ENCODE results near the gene RNASE9. TPM values are rescaled to one million over a fixed set of nuclear protein-coding genes. Genes with fewer than 3 reads are reported as not detected.
A peak's percentile ranks its signal among the peaks of the same experiment; 100 is the strongest.
"Not testable (repeated sequence)": the region's sequence is repeated elsewhere in the genome, so short reads cannot be mapped to it uniquely, and the experiment has no call there.

Gene RNASE9
- polyA plus RNA-seq, 2 of the 4 experiments (the other 2 are of a cell fraction), result not detected

GRCh38 chr14:20601522-20601921, 40.7 kb upstream of the RNASE9 start:
- no peaks in the 10 kb centered on the region for H3K4me1 ChIP-seq
- CTCF ChIA-PET, result interaction anchor here (1.6 to 2.4 kb wide), 2 partner anchors 8 to 274 kb away, joined by 6 to 23 read pairs; no protein-coding TSS in a partner anchor
- no peak overlapping the region for H3K27ac ChIP-seq
- no peak overlapping the region for H3K4me2 ChIP-seq
- ATAC-seq, result no peak
- DNase-seq (ENCODE audit: low read depth in 1 of 2, low spot score in 1 of 2), result no peak
- H3K4me3 ChIP-seq, result no peak overlapping the region
- TF ChIP-seq FOSL2 (IDR thresholded peaks at IDR 0.05), result no peak
- TF ChIP-seq FOSL2 (CRISPR knock-in tag; IDR thresholded peaks at IDR 0.05), result no peak
- no peak for TF ChIP-seq JUNB (IDR thresholded peaks at IDR 0.05)
- no peak for TF ChIP-seq USF2 (IDR thresholded peaks at IDR 0.05)
- TF ChIP-seq EHMT2 (IDR thresholded peaks at IDR 0.05; ENCODE audit: low read depth), result no peak
- no peak for TF ChIP-seq NR3C1 (IDR thresholded peaks at IDR 0.05)
- TF ChIP-seq ZC3H11A (IDR thresholded peaks at IDR 0.05), result no peak
- TF ChIP-seq POLR2A (IDR thresholded peaks at IDR 0.05; ENCODE audit: low read length), result no peak
- no peak for TF ChIP-seq ZSCAN20 (CRISPR knock-in tag; IDR thresholded peaks at IDR 0.05)
- TF ChIP-seq HEYL (CRISPR knock-in tag; IDR thresholded peaks at IDR 0.05), result no peak
- no peak for TF ChIP-seq BCL3 (IDR thresholded peaks at IDR 0.05)
- no peak for TF ChIP-seq HOXB13 (CRISPR knock-in tag; IDR thresholded peaks at IDR 0.05; ENCODE audit: low read depth)
- TF ChIP-seq JUN (IDR thresholded peaks at IDR 0.05), result no peak
- TF ChIP-seq HMGXB4 (CRISPR knock-in tag; IDR thresholded peaks at IDR 0.05; ENCODE audit: borderline replicate concordance), result no peak
- no peaks in the 10 kb centered on the region for H3K9me3 ChIP-seq
- FAIRE-seq, result no peak
- POLR2A ChIA-PET, result interaction anchor here (0.6 kb wide), 1 partner anchor 82 kb away, joined by 4 read pairs; no protein-coding TSS in a partner anchor
- 58% methylated on average over 9 of the region's 12 CpGs for WGBS (ENCODE audit: missing lambda C conversion rate)

- TF ChIP-seq GATA3 (IDR thresholded peaks at IDR 0.05; ENCODE audit: borderline replicate concordance) (no peak), CHD4 (IDR thresholded peaks at IDR 0.05; ENCODE audit: borderline replicate concordance) (no peak), SREBF2 (IDR thresholded peaks at IDR 0.05) (no peak), MAZ (IDR thresholded peaks at IDR 0.05; ENCODE audit: borderline replicate concordance, low read depth, low read length) (no peak)
- CTCF ChIA-PET, result interaction anchor here (1.6 to 2.7 kb wide), 4 partner anchors 10 to 269 kb away, joined by 4 to 13 read pairs (median 10); no protein-coding TSS in a partner anchor
- Histone ChIP-seq H3K4me2 (no peak overlapping the region), H3K4me1 (no peaks in the 10 kb centered on the region), H3K9me3 (no peaks in the 10 kb centered on the region), H3K27ac (no peak overlapping the region), H3K4me3 (no peak overlapping the region)
- no peak for FAIRE-seq
- DNase-seq (ENCODE audit: low read depth in 1 of 2, low spot score in 1 of 2), result no peak
- ATAC-seq, result no peak
- POLR2A ChIA-PET, result no interaction called here
- WGBS (ENCODE audit: missing lambda C conversion rate), result 47% methylated on average over 1 of the region's 1 CpG
These were observed 36.3 kb upstream of the RNASE9 start for GRCh38 chr14:20597108-20597507.

- ATAC-seq; POLR2A ChIA-PET; FAIRE-seq; DNase-seq (ENCODE audit: low read depth in 1 of 2, low spot score in 1 of 2); H3K9me3 ChIP-seq; H3K27ac ChIP-seq; H3K4me3 ChIP-seq; H3K4me1 ChIP-seq; H3K4me2 ChIP-seq: not testable (repeated sequence)
- CTCF ChIA-PET, result interaction anchor here (0.6 to 0.9 kb wide), 2 partner anchors 13 to 375 kb away, joined by 3 read pairs; no protein-coding TSS in a partner anchor
- WGBS (ENCODE audit: missing lambda C conversion rate), result 78% methylated on average over 3 of the region's 3 CpGs
These were observed 34.9 kb upstream of the RNASE9 start for GRCh38 chr14:20595726-20596125.

GRCh38 chr14:20592574-20592973, 31.7 kb upstream of the RNASE9 start:
- ATAC-seq (no peak), FAIRE-seq (peak; percentile 49), DNase-seq (ENCODE audit: low read depth in 1 of 2, low spot score in 1 of 2) (no peak)
- Histone ChIP-seq H3K9me3 (no peaks in the 10 kb centered on the region), H3K4me1 (no peaks in the 10 kb centered on the region), H3K4me3 (no peak overlapping the region), H3K4me2 (0 out of 3 replicates have a peak overlapping the region, but pooled peaks have one; percentile 53), H3K27ac (no peak overlapping the region)
- POLR2A ChIA-PET, result no interaction called here
- CTCF ChIA-PET, result no interaction called here
- no peak for TF ChIP-seq FOSB (CRISPR knock-in tag; IDR thresholded peaks at IDR 0.05)
- TF ChIP-seq MAX (IDR thresholded peaks at IDR 0.05), result no peak
- TF ChIP-seq JUNB (IDR thresholded peaks at IDR 0.05), result no peak
- no peak for TF ChIP-seq CBX8 (IDR thresholded peaks at IDR 0.05)
- WGBS (ENCODE audit: missing lambda C conversion rate), result 79% methylated on average over 1 of the region's 1 CpG
